ENCODE data around the gene TAC3.
A peak's percentile ranks its signal among the peaks of the same experiment; 100 is the strongest.
"Not testable (repeated sequence)": the region's sequence is repeated elsewhere in the genome, so short reads cannot be mapped to it uniquely, and the experiment has no call there.

TAC3 gene

DNA sequence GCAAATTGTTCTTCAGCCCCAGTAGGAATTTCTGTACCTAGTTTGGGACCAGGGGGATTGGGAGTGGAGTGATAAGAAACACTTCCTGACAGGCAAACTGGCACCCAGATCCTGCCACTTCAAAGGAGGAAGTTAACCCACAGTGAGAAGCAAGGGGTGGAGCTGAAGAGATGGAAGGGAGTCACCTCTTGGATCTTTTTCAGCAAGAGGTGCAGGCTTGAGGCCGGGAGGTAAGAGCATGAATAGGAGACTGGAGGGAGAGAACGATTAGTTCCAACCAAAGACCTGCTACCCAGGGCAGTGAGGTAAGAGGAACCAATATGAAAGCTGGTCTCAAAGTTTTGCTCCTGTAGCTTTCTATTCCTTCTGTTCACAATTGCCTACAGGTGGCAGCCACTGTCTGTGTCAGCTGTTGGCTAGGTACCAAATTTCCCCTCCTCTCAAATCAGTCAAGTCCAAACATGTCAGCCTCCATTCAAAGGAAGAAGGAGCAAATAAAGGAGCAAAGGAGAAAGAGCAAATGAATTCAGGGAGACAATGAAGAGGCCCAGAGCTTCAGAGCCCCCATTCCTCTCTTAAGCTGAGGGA is 14.9 kb upstream of the TAC3 start:
- H3K36me3 Mint-ChIP-seq (ENCODE audit: low read depth): no peaks in the 10 kb centered on the region
- H3K4me1 Mint-ChIP-seq: peaks cover 26% of the 10 kb centered on the region
- H3K9me3 Mint-ChIP-seq: no peaks in the 10 kb centered on the region
- H3K27ac Mint-ChIP-seq: no peak overlapping the region
- TF ChIP-seq, protein P1, sequence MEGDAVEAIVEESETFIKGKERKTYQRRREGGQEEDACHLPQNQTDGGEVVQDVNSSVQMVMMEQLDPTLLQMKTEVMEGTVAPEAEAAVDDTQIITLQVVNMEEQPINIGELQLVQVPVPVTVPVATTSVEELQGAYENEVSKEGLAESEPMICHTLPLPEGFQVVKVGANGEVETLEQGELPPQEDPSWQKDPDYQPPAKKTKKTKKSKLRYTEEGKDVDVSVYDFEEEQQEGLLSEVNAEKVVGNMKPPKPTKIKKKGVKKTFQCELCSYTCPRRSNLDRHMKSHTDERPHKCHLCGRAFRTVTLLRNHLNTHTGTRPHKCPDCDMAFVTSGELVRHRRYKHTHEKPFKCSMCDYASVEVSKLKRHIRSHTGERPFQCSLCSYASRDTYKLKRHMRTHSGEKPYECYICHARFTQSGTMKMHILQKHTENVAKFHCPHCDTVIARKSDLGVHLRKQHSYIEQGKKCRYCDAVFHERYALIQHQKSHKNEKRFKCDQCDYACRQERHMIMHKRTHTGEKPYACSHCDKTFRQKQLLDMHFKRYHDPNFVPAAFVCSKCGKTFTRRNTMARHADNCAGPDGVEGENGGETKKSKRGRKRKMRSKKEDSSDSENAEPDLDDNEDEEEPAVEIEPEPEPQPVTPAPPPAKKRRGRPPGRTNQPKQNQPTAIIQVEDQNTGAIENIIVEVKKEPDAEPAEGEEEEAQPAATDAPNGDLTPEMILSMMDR (IDR thresholded peaks at IDR 0.05): no peak
- no peak for DNase-seq
- H3K4me3 Mint-ChIP-seq: no peak overlapping the region
- H3K27me3 Mint-ChIP-seq (ENCODE audit: low read depth, poor library complexity): peaks cover 22% of the 10 kb centered on the region

DNA sequence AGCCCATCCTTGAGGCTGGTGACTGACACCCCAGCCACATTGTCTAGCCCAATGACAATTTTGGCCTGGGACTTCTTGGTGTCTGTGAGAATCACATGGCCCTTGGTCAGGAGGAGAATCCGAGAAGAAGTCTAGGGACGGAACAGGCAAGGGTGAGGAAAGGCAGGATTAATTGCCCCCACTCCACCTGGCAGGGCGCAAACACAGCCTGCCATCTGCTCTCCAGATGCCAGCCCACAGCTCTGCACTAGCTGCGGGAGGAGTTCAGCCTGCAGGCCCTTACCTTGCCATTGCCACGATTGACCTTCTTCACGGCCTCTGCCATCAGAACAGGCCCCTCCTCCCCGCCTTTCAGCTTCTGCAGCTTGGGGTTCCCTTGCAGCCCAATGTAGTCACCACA is 13.1 kb upstream of the TAC3 start:
- TF ChIP-seq, protein P1 (IDR thresholded peaks at IDR 0.05): no peak
- H3K9me3 Mint-ChIP-seq: no peaks in the 10 kb centered on the region
- peaks cover 26% of the 10 kb centered on the region for H3K4me1 Mint-ChIP-seq
- DNase-seq: no peak
- no peak overlapping the region for H3K4me3 Mint-ChIP-seq
- no peak overlapping the region for H3K27ac Mint-ChIP-seq
- H3K27me3 Mint-ChIP-seq (ENCODE audit: low read depth, poor library complexity): peaks cover 27% of the 10 kb centered on the region
- H3K36me3 Mint-ChIP-seq (ENCODE audit: low read depth): no peaks in the 10 kb centered on the region

DNA sequence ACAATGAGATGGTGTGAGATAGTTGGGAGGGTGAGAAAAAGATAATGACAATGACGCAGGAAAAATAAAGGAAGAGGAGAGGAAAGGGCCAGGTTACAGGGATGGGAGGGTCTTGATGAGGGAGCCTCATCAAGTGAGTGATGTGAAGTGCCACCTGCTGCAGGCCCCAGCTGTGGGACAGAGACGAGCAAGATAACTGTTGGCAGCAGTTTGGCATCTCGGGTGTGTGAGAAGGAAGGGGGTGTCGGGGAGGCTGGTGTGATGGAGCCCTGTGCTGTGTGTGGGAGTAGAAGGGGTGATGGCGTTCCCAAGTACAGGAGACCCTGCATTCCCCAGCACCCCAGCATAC is 11.4 kb upstream of the TAC3 start:
- H3K27me3 Mint-ChIP-seq (ENCODE audit: low read depth, poor library complexity): peaks cover 33% of the 10 kb centered on the region
- peaks cover 35% of the 10 kb centered on the region for H3K4me1 Mint-ChIP-seq
- TF ChIP-seq, protein P1 (IDR thresholded peaks at IDR 0.05): no peak
- H3K27ac Mint-ChIP-seq: peak overlapping the region; percentile 36
- H3K36me3 Mint-ChIP-seq (ENCODE audit: low read depth): no peaks in the 10 kb centered on the region
- no peak overlapping the region for H3K4me3 Mint-ChIP-seq
- no peaks in the 10 kb centered on the region for H3K9me3 Mint-ChIP-seq
- DNase-seq: no peak

DNA sequence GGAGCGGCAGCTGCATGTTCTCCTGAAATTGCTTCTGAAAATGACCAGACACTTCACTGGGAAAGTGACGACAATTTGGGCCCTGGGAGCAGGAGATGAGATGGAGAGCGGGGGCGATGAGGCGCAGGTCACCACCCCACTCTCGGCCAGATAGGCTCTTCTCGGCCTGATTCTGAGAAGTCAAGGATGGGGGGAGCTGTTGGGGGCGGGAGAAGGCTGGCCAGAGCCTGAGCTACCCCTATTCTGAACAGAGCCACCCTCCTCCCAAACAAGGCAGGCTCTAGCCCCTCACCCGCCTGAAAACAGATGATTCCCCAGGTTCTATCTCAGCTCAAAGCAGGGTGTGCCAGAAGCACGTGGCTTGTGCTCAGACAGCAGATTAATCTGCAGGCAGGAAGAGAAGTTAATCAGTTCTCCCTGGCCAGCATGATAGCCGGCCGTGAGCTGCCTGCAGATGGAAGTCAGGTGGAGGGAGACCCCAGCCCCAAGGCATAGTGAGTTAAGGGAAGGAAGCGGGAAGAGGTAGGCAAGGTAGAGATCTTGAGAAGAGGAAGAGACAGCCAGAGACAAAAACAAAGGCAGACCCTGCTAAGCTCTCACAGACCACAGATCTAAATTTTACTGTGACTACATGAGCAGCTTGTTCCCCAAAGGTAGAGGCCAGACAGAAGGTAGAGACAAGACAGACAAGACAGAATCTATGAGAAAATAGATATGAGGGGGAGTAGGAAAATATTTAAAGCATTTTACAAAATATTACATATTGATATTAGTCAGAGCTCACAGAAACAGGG is 10.9 kb upstream of the TAC3 start:
- DNase-seq: no peak
- no peaks in the 10 kb centered on the region for H3K9me3 Mint-ChIP-seq
- H3K27me3 Mint-ChIP-seq (ENCODE audit: low read depth, poor library complexity): peaks cover 35% of the 10 kb centered on the region
- peak overlapping the region; percentile 36 for H3K27ac Mint-ChIP-seq
- H3K36me3 Mint-ChIP-seq (ENCODE audit: low read depth): no peaks in the 10 kb centered on the region
- no peak overlapping the region for H3K4me3 Mint-ChIP-seq
- peaks cover 35% of the 10 kb centered on the region for H3K4me1 Mint-ChIP-seq
- TF ChIP-seq, protein P1 (IDR thresholded peaks at IDR 0.05): no peak

DNA sequence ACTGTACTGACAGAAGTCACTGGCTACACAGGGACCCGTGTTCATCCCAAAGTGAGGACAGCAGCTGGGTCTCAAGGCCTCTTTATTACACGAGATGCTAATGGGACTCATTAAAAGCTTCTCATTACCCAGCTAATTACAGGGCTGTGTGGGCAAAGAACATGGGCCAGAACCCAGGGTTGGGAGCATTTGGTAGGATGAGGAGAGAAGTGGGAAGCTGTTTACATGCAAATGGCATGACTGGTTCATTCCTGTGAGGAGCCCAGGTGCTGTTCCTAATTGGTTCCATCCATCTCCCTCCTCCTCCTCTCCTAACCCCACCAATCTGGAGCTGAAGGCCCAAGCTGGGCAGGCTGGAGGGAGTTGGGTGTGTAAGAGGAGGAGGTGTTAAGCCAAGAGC is 8.9 kb upstream of the TAC3 start:
- no peaks in the 10 kb centered on the region for H3K9me3 Mint-ChIP-seq
- DNase-seq: no peak
- H3K27ac Mint-ChIP-seq: no peak overlapping the region
- TF ChIP-seq, protein P1 (IDR thresholded peaks at IDR 0.05): no peak
- peaks cover 35% of the 10 kb centered on the region for H3K4me1 Mint-ChIP-seq
- H3K4me3 Mint-ChIP-seq: no peak overlapping the region
- peaks cover 43% of the 10 kb centered on the region for H3K27me3 Mint-ChIP-seq (ENCODE audit: low read depth, poor library complexity)
- no peaks in the 10 kb centered on the region for H3K36me3 Mint-ChIP-seq (ENCODE audit: low read depth)

DNA sequence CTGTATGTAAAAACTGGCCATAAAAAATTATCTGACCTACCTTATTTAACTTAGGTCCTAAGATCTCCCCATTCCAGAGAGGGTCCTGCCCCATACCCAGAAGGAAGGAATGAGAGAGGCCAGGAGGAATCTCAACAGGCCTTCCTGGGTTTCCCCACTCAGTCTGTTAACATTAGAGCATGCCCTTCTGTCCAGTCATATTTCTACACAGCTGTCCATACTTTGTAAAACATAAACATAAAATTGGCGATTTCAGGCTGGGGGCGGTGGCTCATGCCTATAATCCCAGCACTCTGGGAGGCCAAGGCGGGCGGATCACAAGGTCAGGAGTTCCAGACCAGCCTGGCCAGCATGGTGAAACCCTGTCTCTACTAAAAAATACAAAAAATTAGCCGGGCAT is 6.0 kb upstream of the TAC3 start:
- Mint-ChIP-seq H3K27me3 (ENCODE audit: low read depth, poor library complexity) (peaks cover 41% of the 10 kb centered on the region), H3K4me1 (peaks cover 38% of the 10 kb centered on the region)
- not testable (repeated sequence) for H3K36me3 Mint-ChIP-seq (ENCODE audit: low read depth); H3K4me3 Mint-ChIP-seq; H3K9me3 Mint-ChIP-seq; DNase-seq; H3K27ac Mint-ChIP-seq
